Keratinocyte (primary cell): ENCODE data around the gene CCDC122. TPM values are rescaled to one million over a fixed set of nuclear protein-coding genes. Genes with fewer than 3 reads are reported as not detected.
"Not testable (repeated sequence)": the region's sequence is repeated elsewhere in the genome, so short reads cannot be mapped to it uniquely, and the experiment has no call there.

Experiments used
- DNase-seq: peaks from one replicate; pipeline ENCODE4 v3.0.0-alpha.2; 2011; ENCODE audit warnings: low read depth, missing footprints, low spot score
- FAIRE-seq: peaks from 2 replicates; lab custom pipeline; 2011; peaks lifted over from hg19 to GRCh38; lab: Jason Lieb, UNC
- H2AFZ ChIP-seq: 2 replicates; pipeline ENCODE4 v1.6.0; 2012; ENCODE audit warnings: low read length, control low read depth, inconsistent platforms; ENCODE audit not compliant: control insufficient read depth
- H3K27ac ChIP-seq: 2 replicates; pipeline ENCODE4 v1.5.1; 2011; ENCODE audit warnings: low read length; ENCODE audit not compliant: control insufficient read depth, insufficient read depth
- H3K27me3 ChIP-seq: 3 replicates; pipeline ENCODE4 v1.6.0; 2011; ENCODE audit warnings: low read length; ENCODE audit not compliant: control insufficient read depth, insufficient read depth; ENCODE audit errors: extremely low read depth
- H3K36me3 ChIP-seq, 2 experiments: 2 replicates in 1 of 2; 3 replicates in 1 of 2; pipeline ENCODE4 v1.5.1; 2011; ENCODE audit warnings: low read length in 2 of 2, mild to moderate bottlenecking in 1 of 2; ENCODE audit not compliant: control insufficient read depth in 2 of 2, insufficient read depth in 2 of 2; ENCODE audit errors: extremely low read depth in 1 of 2
- H3K4me1 ChIP-seq: 3 replicates; pipeline ENCODE4 v1.5.1; 2011; ENCODE audit warnings: low read length; ENCODE audit not compliant: control insufficient read depth, insufficient read depth; ENCODE audit errors: extremely low read depth
- H3K4me2 ChIP-seq: 3 replicates; pipeline ENCODE4 v1.6.0; 2011; ENCODE audit warnings: low read depth, low read length; ENCODE audit not compliant: control insufficient read depth, insufficient read depth; ENCODE audit errors: extremely low read depth
- H3K4me3 ChIP-seq, 3 experiments: fragments of 200-600 bp in 1 of 3; sonication (generic) in 1 of 3; 2 replicates in 2 of 3; 3 replicates in 1 of 3; pipeline ENCODE4 v1.5.1; 2011 to 2016; ENCODE audit warnings: low read length in 3 of 3, mild to moderate bottlenecking in 3 of 3, control low read depth in 2 of 3, inconsistent platforms in 1 of 3, low read depth in 1 of 3, mixed read lengths in 1 of 3, mixed run types in 1 of 3, moderate library complexity in 1 of 3; ENCODE audit not compliant: control insufficient read depth in 2 of 3, insufficient read depth in 2 of 3; ENCODE audit errors: extremely low read depth in 1 of 3
- H3K79me2 ChIP-seq: 2 replicates; pipeline ENCODE4 v1.6.0; 2012; ENCODE audit warnings: low read length; ENCODE audit not compliant: control insufficient read depth, insufficient read depth
- H3K9ac ChIP-seq: 3 replicates; pipeline ENCODE4 v1.6.0; 2011; ENCODE audit warnings: low read length; ENCODE audit not compliant: control insufficient read depth, insufficient read depth; ENCODE audit errors: extremely low read depth
- H3K9me1 ChIP-seq: 3 replicates; pipeline ENCODE4 v1.6.0; 2011; ENCODE audit warnings: low read length; ENCODE audit not compliant: control insufficient read depth, insufficient read depth; ENCODE audit errors: extremely low read depth
- H3K9me3 ChIP-seq: 2 replicates; pipeline ENCODE4 v1.5.1; 2012; ENCODE audit warnings: low read depth, low read length; ENCODE audit not compliant: control insufficient read depth
- H4K20me1 ChIP-seq: 3 replicates; pipeline ENCODE4 v1.6.0; 2011; ENCODE audit warnings: low read length; ENCODE audit not compliant: control insufficient read depth, insufficient read depth; ENCODE audit errors: extremely low read depth
- CTCF ChIP-seq, 3 experiments: IDR thresholded peaks in 1 of 3; conservative IDR thresholded peaks in 1 of 3; optimal IDR thresholded peaks in 1 of 3; 2 replicates in 2 of 3; 3 replicates in 1 of 3; pipeline versions ENCODE3 to v1.5.1; 2011; ENCODE audit warnings: low read length in 3 of 3, mild to moderate bottlenecking in 3 of 3, moderate library complexity in 2 of 3, control low read depth in 1 of 3, inconsistent platforms in 1 of 3; ENCODE audit not compliant: insufficient read depth in 2 of 3; ENCODE audit errors: extremely low read depth in 1 of 3
- EZH2 ChIP-seq: IDR thresholded peaks from one replicate; pipeline ENCODE4 v1.6.1; 2012; ENCODE audit warnings: inconsistent platforms, mild to moderate bottlenecking, low read length, moderate library complexity
- dilution Hi-C: fragments of 300-500 bp; cut with MboI; formaldehyde crosslinking; loops from one replicate; pipeline ENCODE4 v1.7.0; 2020; ENCODE audit warnings: low sequenced_read_pairs; ENCODE audit not compliant: extremely low pct_ligation_motif_present
- polyA plus RNA-seq, 5 experiments: library from polyadenylated mRNA; depleted of rRNA in 3 of 5; stranded (reverse) in 3 of 5; stranded (forward) in 1 of 5; unstranded in 1 of 5; fragments of >200 nt; gene quantifications; 1 replicate in 1 of 5; 2 replicates in 3 of 5; 3 replicates in 1 of 5; pipeline versions ENCODE4 v1.2.1 to v1.2.3, GENCODE V29; 2011 to 2012; ENCODE audit warnings: missing spikeins in 2 of 5, low read depth in 1 of 5, low replicate concordance in 1 of 5

CCDC122 gene
- polyA plus RNA-seq, 1 donor (not counting 4 experiments of a cell fraction or from before 2014, with no cell fraction given) = 1.5 TPM

- Histone ChIP-seq H3K9ac (peak overlapping the region; percentile 3), H4K20me1 (no peaks in the 10 kb centered on the region), H3K4me2 (peak overlapping the region; percentile 49), H2AFZ (peak overlapping the region; percentile 17), H3K9me3 (no peaks in the 10 kb centered on the region), H3K9me1 (no peaks in the 10 kb centered on the region), H3K27ac (peak overlapping the region; percentile 37), H3K79me2 (no peaks in the 10 kb centered on the region), H3K36me3 (no peaks in the 10 kb centered on the region), H3K4me3 (peak overlapping the region in 1 of 3 experiments; percentile 30), H3K27me3 (no peaks in the 10 kb centered on the region), H3K4me1 (peaks cover 10% of the 10 kb centered on the region)
- dilution Hi-C loops = no loop called here
- no peak for DNase-seq
- peak; percentile 71 for FAIRE-seq
- TF ChIP-seq CTCF (optimal IDR thresholded peaks at IDR 0.05 in 1 of 3, IDR thresholded peaks at IDR 0.05 in 1 of 3, conservative IDR thresholded peaks at IDR 0.05 in 1 of 3; ENCODE audit: extremely low read depth in 1 of 3, insufficient read depth in 2 of 3, low read length in 3 of 3) (no peak), EZH2 (no peak)
Measured at GRCh38 chr13:43830497-43830881, 49.1 kb downstream of the CCDC122 start.

GRCh38 chr13:43824656-43825055 is 54.9 kb downstream of the CCDC122 start:
- dilution Hi-C loops, H3K36me3 ChIP-seq, H3K27me3 ChIP-seq, H3K9me3 ChIP-seq, H3K4me1 ChIP-seq, H3K9me1 ChIP-seq, H2AFZ ChIP-seq, H3K4me3 ChIP-seq, H3K4me2 ChIP-seq, H3K27ac ChIP-seq, H3K9ac ChIP-seq, H4K20me1 ChIP-seq, H3K79me2 ChIP-seq, DNase-seq: not testable (repeated sequence)
- peak; percentile 43 for FAIRE-seq

- H3K4me1 ChIP-seq = peaks cover 4% of the 10 kb centered on the region
- no peaks in the 10 kb centered on the region for H3K79me2 ChIP-seq
- no peaks in the 10 kb centered on the region for H3K9me1 ChIP-seq
- H2AFZ ChIP-seq = no peak overlapping the region
- no peak for FAIRE-seq
- no peaks in the 10 kb centered on the region for H4K20me1 ChIP-seq
- H3K4me2 ChIP-seq = no peak overlapping the region
- DNase-seq = no peak
- H3K27ac ChIP-seq = no peak overlapping the region
- no peak overlapping the region for H3K4me3 ChIP-seq
- no peak for TF ChIP-seq CTCF (optimal IDR thresholded peaks at IDR 0.05 in 1 of 3, IDR thresholded peaks at IDR 0.05 in 1 of 3, conservative IDR thresholded peaks at IDR 0.05 in 1 of 3; ENCODE audit: extremely low read depth in 1 of 3, insufficient read depth in 2 of 3, low read length in 3 of 3)
- TF ChIP-seq EZH2 = no peak
- dilution Hi-C loops = no loop called here
- no peaks in the 10 kb centered on the region for H3K36me3 ChIP-seq
- H3K27me3 ChIP-seq = no peaks in the 10 kb centered on the region
- no peak overlapping the region for H3K9ac ChIP-seq
- H3K9me3 ChIP-seq = no peaks in the 10 kb centered on the region
Measured at GRCh38 chr13:43822969-43823368, 56.6 kb downstream of the CCDC122 start.
